Cardiac fibroblast (primary cell): ENCODE data around the gene CCM2.
A peak's percentile ranks its signal among the peaks of the same experiment; 100 is the strongest.
"Not testable (repeated sequence)": the region's sequence is repeated elsewhere in the genome, so short reads cannot be mapped to it uniquely, and the experiment has no call there.

Experiments
- DNase-seq, 2 donors: peaks; one replicate each; pipeline versions ENCODE4 v3.0.0 to v3.0.0-alpha.2; 2010; ENCODE audit warnings: low read depth in 2 of 2
- H3K4me3 ChIP-seq, 2 donors: replicated peaks in 1 of 2; 1 replicate in 1 of 2; 2 replicates in 1 of 2; pipeline ENCODE4 v1.5.1; 2011; ENCODE audit warnings: low read depth in 2 of 2, low read length in 2 of 2, mild to moderate bottlenecking in 2 of 2, moderate library complexity in 1 of 2
- TF ChIP-seq, protein P1 (sequence below): IDR thresholded peaks from one replicate; pipeline ENCODE4 v1.5.1; 2011; ENCODE audit warnings: low read depth, mild to moderate bottlenecking, low read length, inconsistent platforms

CCM2 gene

GRCh38 chr7:45021604-45022296, 21.7 kb downstream of the CCM2 start:
- H3K4me3 ChIP-seq: no peak overlapping the region
- DNase-seq: peak; percentile 19 to 76
- TF ChIP-seq, protein P1, sequence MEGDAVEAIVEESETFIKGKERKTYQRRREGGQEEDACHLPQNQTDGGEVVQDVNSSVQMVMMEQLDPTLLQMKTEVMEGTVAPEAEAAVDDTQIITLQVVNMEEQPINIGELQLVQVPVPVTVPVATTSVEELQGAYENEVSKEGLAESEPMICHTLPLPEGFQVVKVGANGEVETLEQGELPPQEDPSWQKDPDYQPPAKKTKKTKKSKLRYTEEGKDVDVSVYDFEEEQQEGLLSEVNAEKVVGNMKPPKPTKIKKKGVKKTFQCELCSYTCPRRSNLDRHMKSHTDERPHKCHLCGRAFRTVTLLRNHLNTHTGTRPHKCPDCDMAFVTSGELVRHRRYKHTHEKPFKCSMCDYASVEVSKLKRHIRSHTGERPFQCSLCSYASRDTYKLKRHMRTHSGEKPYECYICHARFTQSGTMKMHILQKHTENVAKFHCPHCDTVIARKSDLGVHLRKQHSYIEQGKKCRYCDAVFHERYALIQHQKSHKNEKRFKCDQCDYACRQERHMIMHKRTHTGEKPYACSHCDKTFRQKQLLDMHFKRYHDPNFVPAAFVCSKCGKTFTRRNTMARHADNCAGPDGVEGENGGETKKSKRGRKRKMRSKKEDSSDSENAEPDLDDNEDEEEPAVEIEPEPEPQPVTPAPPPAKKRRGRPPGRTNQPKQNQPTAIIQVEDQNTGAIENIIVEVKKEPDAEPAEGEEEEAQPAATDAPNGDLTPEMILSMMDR: no peak

GRCh38 chr7:45024126-45024744, 24.2 kb downstream of the CCM2 start:
- no peak for DNase-seq
- TF ChIP-seq, protein P1: no peak
- no peak overlapping the region for H3K4me3 ChIP-seq

GRCh38 chr7:45025473-45025872, 25.5 kb downstream of the CCM2 start:
- not testable (repeated sequence) for H3K4me3 ChIP-seq, DNase-seq

GRCh38 chr7:45026013-45026412, 26.0 kb downstream of the CCM2 start:
- TF ChIP-seq, protein P1: no peak
- no peak overlapping the region for H3K4me3 ChIP-seq
- no peak for DNase-seq

DNA sequence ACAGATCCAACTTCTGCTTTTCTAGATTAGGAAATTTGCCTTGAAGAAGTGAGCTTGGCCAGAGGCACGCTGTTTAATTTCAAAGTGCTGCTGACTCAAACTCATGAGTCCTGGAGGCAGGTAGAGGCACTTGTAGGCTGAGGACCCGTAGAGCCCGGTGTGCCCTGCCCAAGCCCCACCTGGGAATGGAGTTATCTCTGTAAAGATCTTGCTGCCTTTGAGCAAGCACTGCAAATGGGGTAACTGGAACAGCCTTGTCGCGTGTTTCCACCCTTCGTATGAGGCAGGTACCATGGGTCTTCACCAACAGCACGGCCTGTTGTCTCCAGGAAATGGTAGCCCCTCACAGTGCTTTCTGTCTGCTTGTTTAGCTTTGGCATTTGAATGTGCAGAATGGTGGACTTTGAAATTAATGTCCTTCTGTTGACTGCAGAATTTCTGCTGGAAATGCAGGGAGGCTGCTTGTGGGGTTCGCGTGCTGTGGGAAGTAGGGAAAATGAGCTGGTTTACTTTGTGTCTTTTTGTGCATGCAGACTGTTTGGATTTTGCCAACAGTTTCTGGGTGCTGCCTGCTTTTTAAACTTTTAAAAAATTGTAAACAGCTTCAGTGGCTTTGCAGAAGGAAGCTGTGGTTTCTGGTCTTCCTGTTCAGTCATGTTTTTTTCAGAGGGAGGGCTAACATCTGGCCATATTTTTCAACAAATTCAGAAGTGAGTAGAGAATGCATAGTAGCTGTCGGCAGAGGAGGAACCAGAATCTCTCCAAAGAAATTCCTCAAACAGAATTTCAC, 27.2 kb downstream of the CCM2 start:
- TF ChIP-seq, protein P1: no peak
- peak in 1 of 2 donors; percentile 35 for DNase-seq
- no peak overlapping the region for H3K4me3 ChIP-seq

DNA sequence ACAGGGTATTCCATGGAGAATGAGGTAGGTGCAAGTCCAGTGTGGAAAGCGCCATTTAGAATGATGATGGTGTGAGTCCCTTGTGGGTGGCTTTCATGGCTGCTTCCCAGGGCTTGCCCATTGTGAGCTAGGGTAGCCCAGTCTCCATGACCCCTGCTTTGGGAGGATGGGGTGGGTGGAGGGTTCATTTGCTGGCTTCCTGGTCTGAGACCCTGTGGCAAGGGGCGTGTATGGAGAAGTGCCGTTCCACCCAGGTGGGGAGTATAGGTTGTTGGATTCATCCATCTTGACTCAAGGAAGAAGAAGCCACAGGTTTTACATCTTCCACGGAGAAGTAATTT, 27.7 kb downstream of the CCM2 start:
- no peak overlapping the region for H3K4me3 ChIP-seq
- TF ChIP-seq, protein P1: no peak
- no peak for DNase-seq
